ENCODE data around the gene DHRS7B.

DNA sequence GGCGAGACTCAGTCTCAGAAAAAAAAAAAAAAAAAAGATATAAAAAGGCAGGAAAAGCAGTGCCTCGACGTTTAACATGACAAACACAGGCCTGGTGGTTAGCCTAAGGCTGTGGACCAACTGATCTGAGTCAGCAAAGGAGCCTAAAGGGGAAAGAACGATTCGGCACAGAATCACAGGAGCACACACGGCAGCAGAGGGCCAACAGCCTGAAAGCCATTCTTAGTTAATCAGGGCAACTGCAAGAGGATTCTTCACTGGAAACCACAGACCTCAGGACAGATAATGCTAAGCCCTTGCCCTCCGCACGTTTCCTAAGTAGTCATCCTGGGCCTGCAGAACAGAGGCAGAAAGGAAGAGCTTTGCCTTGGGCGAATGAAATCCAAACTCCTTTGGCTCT is 72.5 kb downstream of the DHRS7B start:
- TF ChIP-seq POLR2AphosphoS5 (IDR thresholded peaks at IDR 0.05; ENCODE audit: low read depth, low read length) (no peak), TAF1 (IDR thresholded peaks at IDR 0.05; ENCODE audit: low read depth, low read length) (no peak), POLR2A (IDR thresholded peaks at IDR 0.05; ENCODE audit: low read depth, low read length) (no peak), SPI1 (IDR thresholded peaks at IDR 0.05; ENCODE audit: low read depth, low read length) (no peak), PAX5 (IDR thresholded peaks at IDR 0.05; ENCODE audit: insufficient read depth, low read length, severe bottlenecking) (no peak)
